DMS153 (cell line): ENCODE data around the gene TEPSIN.

Experiments
- DNase-seq: peaks from one replicate; lab custom pipeline; 2025; lab: John Stamatoyannopoulos, UW

Gene TEPSIN

GRCh38 chr17:81221371-81221841 is 17.4 kb downstream of the TEPSIN start:
- no peak for DNase-seq

- no peak for DNase-seq
Measured at GRCh38 chr17:81219476-81220180, 19.2 kb downstream of the TEPSIN start.

GRCh38 chr17:81218991-81219390 is 19.9 kb downstream of the TEPSIN start:
- DNase-seq: no peak

GRCh38 chr17:81218459-81218858 is 20.4 kb downstream of the TEPSIN start:
- DNase-seq: no peak

- DNase-seq: no peak
Measured at GRCh38 chr17:81217491-81217890, 21.4 kb downstream of the TEPSIN start.

GRCh38 chr17:81213978-81214377 is 24.9 kb downstream of the TEPSIN start:
- DNase-seq: no peak

- DNase-seq: no peak
Measured at GRCh38 chr17:81212365-81212764, 26.5 kb downstream of the TEPSIN start.

GRCh38 chr17:81210868-81211267 is 28.0 kb downstream of the TEPSIN start:
- no peak for DNase-seq

GRCh38 chr17:81210466-81210865 is 28.4 kb downstream of the TEPSIN start:
- no peak for DNase-seq

GRCh38 chr17:81209141-81209540 is 29.7 kb downstream of the TEPSIN start:
- no peak for DNase-seq

GRCh38 chr17:81208651-81209050 is 30.2 kb downstream of the TEPSIN start:
- no peak for DNase-seq

- no peak for DNase-seq
Measured at GRCh38 chr17:81207610-81208581, 31.0 kb downstream of the TEPSIN start.

GRCh38 chr17:81206657-81207056 is 32.2 kb downstream of the TEPSIN start:
- no peak for DNase-seq

- no peak for DNase-seq
Measured at GRCh38 chr17:81206166-81206565, 32.7 kb downstream of the TEPSIN start.

- DNase-seq: no peak
Measured at GRCh38 chr17:81204578-81204977, 34.3 kb downstream of the TEPSIN start.

- no peak for DNase-seq
Measured at GRCh38 chr17:81203136-81203535, 35.7 kb downstream of the TEPSIN start.

GRCh38 chr17:81202318-81202717 is 36.5 kb downstream of the TEPSIN start:
- DNase-seq: no peak

- no peak for DNase-seq
Measured at GRCh38 chr17:81200695-81201580, 37.9 kb downstream of the TEPSIN start.

GRCh38 chr17:81200201-81200600 is 38.7 kb downstream of the TEPSIN start:
- DNase-seq: no peak

- DNase-seq: no peak
Measured at GRCh38 chr17:81199482-81199830, 39.4 kb downstream of the TEPSIN start.

GRCh38 chr17:81198826-81199481 is 39.9 kb downstream of the TEPSIN start:
- DNase-seq: no peak
